Gastroesophageal sphincter (tissue), 4 donors: ENCODE measurements around the gene NSD2. TPM values are rescaled to one million over a fixed set of nuclear protein-coding genes. Genes with fewer than 3 reads are reported as not detected.

Experiments used
- ATAC-seq: fragments of 150-250 bp; one replicate; pipeline ENCODE4 v1.9.1; 2016; ENCODE audit warnings: mild to moderate bottlenecking, moderate library complexity
- H3K27ac ChIP-seq, 4 donors: fragments of 200-600 bp; sonication (generic) in 3 of 4; 1 replicate in 3 of 4; 2 replicates in 1 of 4; pipeline ENCODE4 v1.5.1; 2016 to 2019
- H3K27me3 ChIP-seq: fragments of 200-600 bp; sonication (generic); one replicate; pipeline ENCODE4 v1.5.1; 2019
- H3K36me3 ChIP-seq, 2 donors: fragments of 200-600 bp; sonication (generic); one replicate each; pipeline ENCODE4 v1.5.1; 2019; ENCODE audit warnings: control low read depth in 1 of 2
- H3K4me1 ChIP-seq, 3 donors: fragments of 200-600 bp; sonication (generic); 1 replicate in 2 of 3; 2 replicates in 1 of 3; pipeline ENCODE4 v1.5.1; 2016 to 2019; ENCODE audit warnings: control low read depth in 2 of 3
- H3K4me3 ChIP-seq, 2 donors: fragments of 200-600 bp; sonication (generic); one replicate each; pipeline ENCODE4 v1.5.1; 2019; ENCODE audit warnings: mild to moderate bottlenecking in 1 of 2, moderate library complexity in 1 of 2
- H3K9me3 ChIP-seq, 3 donors: fragments of 200-600 bp; sonication (generic); one replicate each; pipeline ENCODE4 v1.5.1; 2017 to 2019; ENCODE audit warnings: control low read depth in 2 of 3
- EP300 ChIP-seq: sonication (generic); formaldehyde crosslinking; IDR thresholded peaks from one replicate; pipeline ENCODE4 v1.6.1; 2017; ENCODE audit warnings: antibody characterized with exemption, mild to moderate bottlenecking
- POLR2A ChIP-seq, 2 donors: fragments of 450-650 bp; IDR thresholded peaks; one replicate each; pipeline ENCODE4 v1.6.1; 2017; ENCODE audit warnings: antibody characterized with exemption in 2 of 2, mild to moderate bottlenecking in 2 of 2, moderate library complexity in 1 of 2
- POLR2AphosphoS5 ChIP-seq: sonication (generic); formaldehyde crosslinking; IDR thresholded peaks from one replicate; pipeline ENCODE4 v1.6.1; 2017; ENCODE audit warnings: antibody characterized with exemption
- WGBS, 2 donors: methylation state at CpG; one replicate each; pipeline ENCODE4 v1.1.5; 2018; ENCODE audit warnings: low coverage in 1 of 2; 5-methylcytosine and 5-hydroxymethylcytosine counted together
- total RNA-seq, 4 donors: library from RNA; depleted of rRNA; stranded (reverse); fragments of >200 nt; gene quantifications; one replicate each; pipeline ENCODE4 v1.1.0, GENCODE V29; 2016
- TF ChIP-seq, protein P1 (sequence below), 4 experiments: fragments of 200-600 bp in 2 of 4; fragments of 450-650 bp in 2 of 4; sonication (generic) in 1 of 4; IDR thresholded peaks; one replicate each; pipeline ENCODE4 v1.5.1; 2017 to 2019; ENCODE audit warnings: antibody characterized with exemption in 4 of 4, mild to moderate bottlenecking in 2 of 4, moderate library complexity in 2 of 4

NSD2 gene
- total RNA-seq, 4 donors from 2014 or later: 37.8 to 47.3 (median 39.4) TPM

DNA sequence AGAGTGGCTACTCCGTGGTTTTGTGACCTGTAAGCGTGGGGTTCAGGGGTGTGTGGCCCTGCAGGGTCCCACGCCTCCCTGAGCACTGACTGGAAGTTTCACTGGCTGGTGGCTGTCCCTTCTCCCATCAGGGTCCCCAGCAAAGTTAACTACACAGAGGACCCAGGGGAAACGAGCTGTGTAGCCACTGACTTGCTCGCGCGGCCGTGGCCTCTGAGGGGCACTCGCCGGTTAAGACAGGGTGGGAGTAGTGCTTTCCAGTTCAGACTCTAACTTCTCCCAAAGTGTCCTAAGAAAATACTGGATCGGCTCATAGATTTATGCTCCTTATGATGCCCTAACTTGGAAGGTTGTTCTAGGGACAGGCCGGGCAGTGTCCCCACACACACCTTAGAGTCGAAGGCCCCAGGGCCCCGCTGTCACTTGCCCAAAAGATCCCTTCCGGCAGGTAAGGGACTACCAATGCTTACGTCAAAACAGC is 109.4 kb downstream of the NSD2 start:
- peaks cover 0 to 100% of the 10 kb centered on the region in 2 donors for H3K36me3 ChIP-seq
- ATAC-seq: no peak
- TF ChIP-seq, protein P1, sequence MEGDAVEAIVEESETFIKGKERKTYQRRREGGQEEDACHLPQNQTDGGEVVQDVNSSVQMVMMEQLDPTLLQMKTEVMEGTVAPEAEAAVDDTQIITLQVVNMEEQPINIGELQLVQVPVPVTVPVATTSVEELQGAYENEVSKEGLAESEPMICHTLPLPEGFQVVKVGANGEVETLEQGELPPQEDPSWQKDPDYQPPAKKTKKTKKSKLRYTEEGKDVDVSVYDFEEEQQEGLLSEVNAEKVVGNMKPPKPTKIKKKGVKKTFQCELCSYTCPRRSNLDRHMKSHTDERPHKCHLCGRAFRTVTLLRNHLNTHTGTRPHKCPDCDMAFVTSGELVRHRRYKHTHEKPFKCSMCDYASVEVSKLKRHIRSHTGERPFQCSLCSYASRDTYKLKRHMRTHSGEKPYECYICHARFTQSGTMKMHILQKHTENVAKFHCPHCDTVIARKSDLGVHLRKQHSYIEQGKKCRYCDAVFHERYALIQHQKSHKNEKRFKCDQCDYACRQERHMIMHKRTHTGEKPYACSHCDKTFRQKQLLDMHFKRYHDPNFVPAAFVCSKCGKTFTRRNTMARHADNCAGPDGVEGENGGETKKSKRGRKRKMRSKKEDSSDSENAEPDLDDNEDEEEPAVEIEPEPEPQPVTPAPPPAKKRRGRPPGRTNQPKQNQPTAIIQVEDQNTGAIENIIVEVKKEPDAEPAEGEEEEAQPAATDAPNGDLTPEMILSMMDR (IDR thresholded peaks at IDR 0.05): no peak
- no peak for TF ChIP-seq POLR2AphosphoS5
- no peak for TF ChIP-seq EP300

DNA sequence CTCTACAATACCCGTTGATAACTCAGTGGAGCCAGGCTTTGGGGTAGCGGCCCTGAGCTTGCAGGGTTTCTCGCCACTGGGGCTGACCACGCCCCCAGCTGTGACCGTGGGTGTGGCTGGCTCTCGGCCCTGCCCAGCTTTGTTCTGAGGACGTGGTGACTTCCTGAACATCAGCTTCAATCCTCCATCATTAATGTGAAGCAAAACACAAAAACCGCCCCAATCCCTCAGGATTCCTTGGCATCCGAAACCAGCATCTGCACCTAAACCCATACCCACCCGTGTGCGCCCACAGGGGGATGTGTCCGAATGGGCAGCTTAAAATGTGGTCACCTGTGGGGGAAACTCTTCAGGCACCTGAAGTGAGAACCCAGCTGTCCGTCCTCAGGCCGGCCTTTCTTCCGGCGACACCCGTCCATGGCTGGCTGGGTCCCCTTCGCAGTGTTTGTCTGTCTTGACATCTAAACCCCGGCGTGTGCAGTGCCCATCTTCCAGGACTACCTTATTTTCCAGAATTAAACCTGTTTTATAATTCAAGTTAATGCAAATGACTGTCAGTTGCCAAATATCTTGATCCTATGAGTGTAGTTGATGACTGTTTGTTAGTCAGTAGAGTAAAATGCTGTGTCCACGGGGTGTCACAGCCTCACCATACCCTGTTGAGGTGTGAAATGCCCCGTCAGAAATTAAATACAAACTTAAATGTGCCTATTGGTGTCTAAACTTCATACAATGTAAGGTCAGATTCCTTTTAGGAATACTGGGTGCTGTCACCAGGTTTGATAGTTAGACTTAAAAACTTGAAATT is 110.3 kb downstream of the NSD2 start:
- 56 to 73% methylated on average over 8 to 18 of the region's 22 CpGs for WGBS, 2 donors
- H3K27me3 ChIP-seq: no peaks in the 10 kb centered on the region
- TF ChIP-seq POLR2A (IDR thresholded peaks at IDR 0.05): no peak
- TF ChIP-seq EP300: no peak
- TF ChIP-seq, protein P1 (IDR thresholded peaks at IDR 0.05): no peak
- no peak for TF ChIP-seq POLR2AphosphoS5
- ATAC-seq: no peak
- H3K4me3 ChIP-seq: no peak overlapping the region
- peaks cover 0 to 100% of the 10 kb centered on the region in 2 donors for H3K36me3 ChIP-seq
- H3K4me1 ChIP-seq: no peaks in the 10 kb centered on the region
- no peak overlapping the region for H3K27ac ChIP-seq
- H3K9me3 ChIP-seq: no peaks in the 10 kb centered on the region

More for the DNA sequence above, 109.4 kb downstream of the NSD2 start:
- Histone ChIP-seq H3K4me1 (no peaks in the 10 kb centered on the region), H3K9me3 (no peaks in the 10 kb centered on the region), H3K4me3 (no peak overlapping the region), H3K27ac (no peak overlapping the region), H3K27me3 (no peaks in the 10 kb centered on the region)
- WGBS, 2 donors: 89 to 97% methylated on average over 5 of the region's 16 CpGs

DNA sequence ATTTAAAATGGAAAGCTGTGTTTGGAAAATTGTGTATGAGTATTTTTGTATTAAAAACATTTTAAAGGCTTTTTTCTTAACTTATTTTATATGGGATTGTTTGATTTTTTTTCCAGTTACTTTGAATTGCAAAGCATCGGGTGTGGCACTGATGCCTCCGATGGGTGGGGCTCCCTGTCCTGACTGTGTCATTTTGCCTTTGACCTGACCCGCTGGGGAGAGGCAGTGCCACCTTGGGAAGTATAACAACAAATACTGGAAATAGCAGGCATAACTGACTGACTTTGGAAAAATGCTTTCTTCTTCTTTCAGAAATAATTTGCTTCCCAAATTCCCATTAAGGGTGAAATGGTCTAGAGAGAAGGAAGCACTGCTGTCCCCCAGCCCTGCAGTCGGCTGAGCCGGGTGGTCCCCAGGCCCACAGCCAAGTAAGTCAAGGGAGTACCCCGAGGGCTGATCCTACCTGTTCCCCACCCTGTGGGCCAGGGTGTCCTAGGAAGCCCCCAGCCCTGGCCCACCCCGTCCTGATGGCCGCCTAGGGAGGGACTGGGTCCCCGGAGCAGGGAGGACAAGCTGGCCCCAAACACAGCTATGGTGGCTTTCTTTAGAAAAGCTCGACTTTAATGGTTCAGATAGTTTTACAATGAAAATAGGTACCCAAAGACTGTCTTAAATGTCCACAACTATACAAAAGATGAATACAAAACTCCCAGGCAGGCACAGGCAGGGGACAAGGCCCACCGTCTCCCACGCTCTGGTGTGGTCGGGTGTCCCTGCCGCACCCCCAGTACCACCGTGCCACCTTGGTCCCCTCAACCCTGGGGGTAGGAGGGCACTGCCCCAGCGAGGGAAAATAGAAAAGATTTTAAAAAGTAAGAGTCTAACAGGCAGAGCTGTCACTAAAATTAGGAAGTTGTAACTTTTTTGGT is 111.2 kb downstream of the NSD2 start:
- TF ChIP-seq POLR2A (IDR thresholded peaks at IDR 0.05): no peak
- Histone ChIP-seq H3K9me3 (no peaks in the 10 kb centered on the region), H3K4me3 (no peak overlapping the region), H3K27ac (no peak overlapping the region), H3K27me3 (no peaks in the 10 kb centered on the region), H3K36me3 (peaks cover 0 to 100% of the 10 kb centered on the region in 2 donors), H3K4me1 (no peaks in the 10 kb centered on the region)
- ATAC-seq: no peak
- WGBS, 2 donors: 71 to 79% methylated on average over 8 to 9 of the region's 16 CpGs

DNA sequence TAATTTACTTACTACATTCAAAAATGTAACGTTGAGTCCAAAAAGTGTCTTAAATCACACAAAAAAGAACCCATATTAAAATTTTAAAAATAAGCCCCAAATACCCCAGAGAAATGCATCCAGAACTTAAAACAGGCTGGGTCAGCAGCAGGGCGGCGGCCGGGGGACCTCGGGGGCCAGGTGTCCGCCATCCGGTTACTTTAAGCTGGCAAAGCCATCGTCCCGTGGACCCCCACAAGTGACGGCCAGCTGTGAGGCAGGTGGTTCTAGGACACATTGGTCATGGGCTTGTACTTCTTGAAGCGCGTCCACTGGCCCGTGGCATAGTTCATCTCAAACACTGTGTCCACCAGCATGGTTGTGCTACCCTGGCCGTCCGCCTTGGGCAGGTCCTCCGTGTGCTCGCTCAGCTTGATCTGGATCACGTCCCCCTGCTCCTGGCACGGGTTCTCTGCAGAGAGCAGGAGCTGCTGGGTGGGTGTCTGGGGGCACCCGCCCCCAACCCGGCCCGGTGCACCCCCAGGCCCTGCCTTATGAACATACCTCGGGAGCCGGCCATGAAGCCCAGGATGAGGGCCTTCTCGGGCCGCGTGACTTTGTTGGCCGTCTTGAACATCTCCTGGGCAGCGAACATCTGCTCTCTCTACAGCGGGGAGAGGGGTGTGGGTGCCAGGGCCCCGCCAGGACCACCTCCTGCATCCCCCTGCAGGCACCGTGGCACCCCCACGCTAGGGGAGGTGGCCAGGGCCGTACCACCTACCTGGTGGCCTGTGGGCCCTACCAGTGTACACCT is 112.1 kb downstream of the NSD2 start:
- Histone ChIP-seq H3K4me1 (no peaks in the 10 kb centered on the region), H3K27ac (no peak overlapping the region), H3K9me3 (no peaks in the 10 kb centered on the region), H3K27me3 (no peaks in the 10 kb centered on the region), H3K36me3 (peaks cover 0 to 100% of the 10 kb centered on the region in 2 donors), H3K4me3 (no peak overlapping the region)
- no peak for TF ChIP-seq POLR2A (IDR thresholded peaks at IDR 0.05)
- TF ChIP-seq, protein P1 (IDR thresholded peaks at IDR 0.05): no peak
- TF ChIP-seq POLR2AphosphoS5: no peak
- TF ChIP-seq EP300: no peak
- WGBS, 2 donors: 92% methylated on average over 12 of the region's 34 CpGs; no CpG with 5 or more reads in 1 of the 2 donors
- ATAC-seq: no peak
